K562 (cell line): Measurements from ENCODE around the gene PLEKHG5. TPM values are rescaled to one million over a fixed set of nuclear protein-coding genes. Genes with fewer than 3 reads are reported as not detected.
A peak's percentile ranks its signal among the peaks of the same experiment; 100 is the strongest.

ENCODE experiments used
- ATF2 ChIP-seq: sonication (generic); formaldehyde crosslinking; IDR thresholded peaks from 2 replicates; pipeline ENCODE4 v1.8.1; 2022; ENCODE audit warnings: missing genetic modification reagents
- CBFB ChIP-seq: sonication (generic); formaldehyde crosslinking; IDR thresholded peaks from 2 replicates; pipeline ENCODE4 v1.4.0; 2020; ENCODE audit warnings: mild to moderate bottlenecking, missing genetic modification reagents
- CXXC5 ChIP-seq: fragments of 250-450 bp; sonication (Bioruptor Pico); IDR thresholded peaks from 2 replicates; pipeline ENCODE4 v1.8.0; 2022; ENCODE audit warnings: inconsistent platforms, mild to moderate bottlenecking, moderate library complexity
- ETV1 ChIP-seq: fragments of 450-650 bp; conservative IDR thresholded peaks from 2 replicates; pipeline ENCODE4 v1.6.1; 2016; ENCODE audit warnings: missing genetic modification characterization, control low read depth, low read depth, missing compliant biosample characterization
- GATA2 ChIP-seq: sonication (generic); formaldehyde crosslinking; IDR thresholded peaks from 2 replicates; pipeline ENCODE4 v1.4.0; 2020; ENCODE audit warnings: mild to moderate bottlenecking, missing genetic modification reagents
- LARP7 ChIP-seq: fragments of 450-650 bp; IDR thresholded peaks from 2 replicates; pipeline ENCODE4 v1.6.1; 2016
- MCM3 ChIP-seq: fragments of 450-650 bp; IDR thresholded peaks from 2 replicates; pipeline ENCODE4 v1.6.1; 2016
- MITF ChIP-seq: IDR thresholded peaks from 2 replicates; pipeline ENCODE4 v1.6.1; 2014; ENCODE audit warnings: antibody characterized with exemption
- MNT ChIP-seq, 2 experiments: fragments of 450-650 bp; conservative IDR thresholded peaks; 2 replicates each; pipeline ENCODE4 v1.6.1; 2017; ENCODE audit warnings: mild to moderate bottlenecking in 2 of 2, moderate library complexity in 2 of 2
- NKRF ChIP-seq: fragments of 450-650 bp; IDR thresholded peaks from 2 replicates; pipeline ENCODE4 v1.6.1; 2016; ENCODE audit warnings: borderline replicate concordance
- SAFB ChIP-seq: fragments of 200-400 bp; formaldehyde crosslinking; IDR thresholded peaks from 2 replicates; pipeline ENCODE4 v1.6.1; 2017; ENCODE audit warnings: low read depth, low read length, borderline replicate concordance
- SMAD4 ChIP-seq: fragments of 250-450 bp; sonication (Bioruptor Pico); conservative IDR thresholded peaks from 2 replicates; pipeline ENCODE4 v1.8.0; 2021; ENCODE audit warnings: inconsistent platforms, mild to moderate bottlenecking, moderate library complexity
- SRSF1 ChIP-seq: fragments of 200-400 bp; formaldehyde crosslinking; IDR thresholded peaks from 2 replicates; pipeline ENCODE4 v1.6.1; 2017; ENCODE audit warnings: mild to moderate bottlenecking, low read depth, low read length, moderate library complexity
- ZBTB33 ChIP-seq: sonication (generic); formaldehyde crosslinking; IDR thresholded peaks from 2 replicates; pipeline ENCODE4 v1.8.1; 2023; ENCODE audit warnings: mild to moderate bottlenecking, missing genetic modification reagents
- ZFP91 ChIP-seq: sonication (generic); formaldehyde crosslinking; IDR thresholded peaks from 2 replicates; pipeline ENCODE4 v1.8.0; 2022; ENCODE audit warnings: mild to moderate bottlenecking, missing genetic modification reagents
- ZNF354B ChIP-seq: fragments of 250-450 bp; sonication (Bioruptor Pico); IDR thresholded peaks from 2 replicates; pipeline ENCODE4 v1.4.0; 2020
- ZNF384 ChIP-seq: IDR thresholded peaks from 2 replicates; pipeline ENCODE4 v1.6.1; 2012; ENCODE audit warnings: low read depth, low read length, improper control_type of control experiment
- polyA plus RNA-seq, 8 experiments: library from polyadenylated mRNA; depleted of rRNA in 4 of 8; stranded (reverse) in 5 of 8; unstranded in 3 of 8; fragments of >200 nt; fragmentation: Nextera tagmentation in 2 of 8; fragmentation: Illumina TruSeq in 1 of 8; extraction: Ambion mirVana in 2 of 8; extraction: Trizol in 1 of 8; gene quantifications; 2 replicates each; pipeline versions ENCODE4 v1.2.1 to v1.2.3, GENCODE V29; 2011 to 2014; ENCODE audit warnings: inconsistent platforms in 1 of 8, missing spikeins in 1 of 8
- total RNA-seq, 7 experiments: library from RNA; depleted of rRNA in 6 of 7; stranded (reverse); fragments of >200 nt in 6 of 7; fragmentation: Illumina TruSeq in 2 of 7; extraction: Trizol in 2 of 7; gene quantifications; 2 replicates each; pipeline versions ENCODE4 v1.2.1 to v1.2.3, GENCODE V29; 2011 to 2021; ENCODE audit warnings: low replicate concordance in 1 of 7

The PLEKHG5 gene
- total and polyA plus RNA-seq, 9 of the 15 experiments (the other 6 are each of a cell fraction or from before 2014, with no cell fraction given), result 0.04 to 0.29 (median 0.09) TPM; not detected in 3

- TF ChIP-seq ZBTB33 (CRISPR knock-in tag) (peak; percentile 87), LARP7 (no peak), MNT (conservative IDR thresholded peaks at IDR 0.05) (peak in 1 of 2 experiments; percentile 72; a peak in 3 of 4 replicates), CBFB (no peak), SMAD4 (CRISPR knock-in tag) (peak; percentile 49; the same call in 1 of the 2 replicates), CXXC5 (peak; percentile 31; the same call in 1 of the 2 replicates), SRSF1 (no peak), ZNF354B (no peak), ZFP91 (CRISPR knock-in tag) (no peak), SAFB (peak; percentile 63; the same call in 1 of the 2 replicates), ZNF384 (no peak), MITF (no peak), ATF2 (CRISPR knock-in tag) (no peak), MCM3 (no peak), GATA2 (CRISPR knock-in tag) (no peak), NKRF (no peak), ETV1 (tag) (no peak)
These were observed 51.0 kb downstream of the PLEKHG5 start (continued) for GRCh38 chr1:6440198-6441126.
